Activated CD4-positive, alpha-beta T cell treated with anti-CD3 and anti-CD28 coated beads, Interleukin-2, amount 50 U/mL, for 16 hours (primary cell): ENCODE data around the gene PCDHGB6.
"Not testable (repeated sequence)": the region's sequence is repeated elsewhere in the genome, so short reads cannot be mapped to it uniquely, and the experiment has no call there.

Experiments
- DNase-seq: peaks from one replicate; pipeline ENCODE4 v3.0.0-alpha.2; 2020

PCDHGB6 gene

DNA sequence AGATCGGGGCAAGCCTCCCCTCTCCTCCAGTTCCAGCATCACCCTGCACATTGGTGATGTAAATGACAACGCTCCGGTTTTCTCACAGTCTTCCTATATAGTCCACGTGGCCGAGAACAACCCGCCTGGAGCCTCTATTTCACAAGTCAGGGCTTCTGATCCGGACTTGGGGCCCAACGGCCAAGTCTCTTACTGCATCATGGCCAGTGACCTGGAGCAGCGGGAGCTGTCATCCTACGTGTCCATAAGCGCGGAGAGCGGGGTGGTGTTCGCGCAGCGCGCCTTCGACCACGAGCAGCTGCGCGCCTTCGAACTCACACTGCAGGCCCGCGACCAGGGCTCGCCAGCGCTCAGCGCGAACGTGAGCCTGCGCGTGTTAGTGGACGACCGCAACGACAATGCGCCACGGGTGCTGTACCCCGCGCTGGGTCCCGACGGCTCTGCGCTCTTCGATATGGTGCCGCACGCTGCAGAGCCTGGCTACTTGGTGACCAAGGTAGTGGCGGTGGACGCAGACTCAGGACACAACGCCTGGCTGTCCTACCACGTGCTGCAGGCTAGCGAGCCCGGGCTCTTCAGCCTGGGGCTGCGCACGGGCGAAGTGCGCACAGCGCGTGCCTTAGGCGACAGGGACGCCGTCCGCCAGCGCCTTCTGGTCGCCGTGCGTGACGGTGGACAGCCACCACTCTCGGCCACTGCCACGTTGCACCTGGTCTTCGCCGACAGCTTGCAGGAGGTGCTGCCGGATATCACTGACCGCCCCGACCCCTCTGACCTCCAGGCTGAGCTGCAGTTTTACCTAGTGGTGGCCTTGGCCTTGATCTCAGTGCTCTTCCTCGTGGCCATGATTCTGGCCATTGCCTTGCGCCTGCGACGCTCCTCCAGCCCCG, 18.4 kb upstream of the PCDHGB6 start:
- no peak for DNase-seq

DNA sequence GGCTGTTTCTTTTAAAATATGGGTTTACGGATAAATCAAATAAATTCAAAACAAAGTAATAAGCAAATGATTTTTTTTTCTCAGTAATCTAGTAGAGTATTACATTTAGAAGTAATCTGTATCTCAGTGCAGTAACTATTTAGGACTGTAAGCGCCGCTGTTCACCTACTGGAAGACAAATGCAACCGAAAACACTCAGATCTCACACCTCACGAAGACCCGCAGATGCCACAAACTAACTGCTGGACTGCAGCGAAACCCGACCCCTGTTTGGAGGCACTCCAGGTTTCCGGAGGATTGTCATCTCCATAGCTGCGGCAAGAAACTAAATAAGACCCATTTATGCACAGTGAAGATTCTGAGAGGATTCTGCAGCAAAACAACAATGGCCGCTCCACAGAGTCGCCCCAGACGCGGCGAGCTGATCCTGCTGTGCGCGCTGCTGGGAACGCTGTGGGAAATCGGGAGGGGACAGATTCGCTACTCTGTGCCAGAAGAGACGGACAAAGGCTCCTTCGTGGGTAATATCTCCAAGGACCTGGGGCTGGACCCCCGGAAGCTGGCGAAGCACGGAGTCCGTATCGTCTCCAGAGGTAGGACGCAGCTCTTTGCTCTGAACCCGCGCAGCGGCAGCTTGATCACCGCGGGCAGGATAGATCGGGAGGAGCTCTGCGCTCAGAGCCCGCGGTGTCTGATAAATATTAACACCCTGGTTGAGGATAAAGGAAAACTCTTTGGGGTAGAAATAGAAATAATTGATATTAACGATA, 15.2 kb upstream of the PCDHGB6 start, which contains the start of gene PCDHGA8:
Gene PCDHGA8, plus strand, starts transcription at position 205 of the 770 bp plus-strand sequence. Its CDS starts 181 bp downstream, at position 386.
- no peak for DNase-seq

DNA sequence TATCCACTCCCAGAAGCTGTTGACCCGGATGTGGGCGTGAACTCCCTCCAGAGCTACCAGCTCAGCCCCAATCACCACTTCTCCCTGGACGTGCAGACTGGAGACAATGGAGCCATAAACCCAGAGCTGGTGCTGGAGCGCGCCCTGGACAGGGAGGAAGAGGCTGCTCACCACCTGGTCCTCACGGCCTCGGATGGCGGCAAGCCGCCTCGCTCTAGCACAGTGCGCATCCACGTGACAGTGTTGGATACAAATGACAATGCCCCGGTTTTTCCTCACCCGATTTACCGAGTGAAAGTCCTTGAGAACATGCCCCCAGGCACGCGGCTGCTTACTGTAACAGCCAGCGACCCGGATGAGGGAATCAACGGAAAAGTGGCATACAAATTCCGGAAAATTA, 14.6 kb upstream of the PCDHGB6 start:
- no peak for DNase-seq

DNA sequence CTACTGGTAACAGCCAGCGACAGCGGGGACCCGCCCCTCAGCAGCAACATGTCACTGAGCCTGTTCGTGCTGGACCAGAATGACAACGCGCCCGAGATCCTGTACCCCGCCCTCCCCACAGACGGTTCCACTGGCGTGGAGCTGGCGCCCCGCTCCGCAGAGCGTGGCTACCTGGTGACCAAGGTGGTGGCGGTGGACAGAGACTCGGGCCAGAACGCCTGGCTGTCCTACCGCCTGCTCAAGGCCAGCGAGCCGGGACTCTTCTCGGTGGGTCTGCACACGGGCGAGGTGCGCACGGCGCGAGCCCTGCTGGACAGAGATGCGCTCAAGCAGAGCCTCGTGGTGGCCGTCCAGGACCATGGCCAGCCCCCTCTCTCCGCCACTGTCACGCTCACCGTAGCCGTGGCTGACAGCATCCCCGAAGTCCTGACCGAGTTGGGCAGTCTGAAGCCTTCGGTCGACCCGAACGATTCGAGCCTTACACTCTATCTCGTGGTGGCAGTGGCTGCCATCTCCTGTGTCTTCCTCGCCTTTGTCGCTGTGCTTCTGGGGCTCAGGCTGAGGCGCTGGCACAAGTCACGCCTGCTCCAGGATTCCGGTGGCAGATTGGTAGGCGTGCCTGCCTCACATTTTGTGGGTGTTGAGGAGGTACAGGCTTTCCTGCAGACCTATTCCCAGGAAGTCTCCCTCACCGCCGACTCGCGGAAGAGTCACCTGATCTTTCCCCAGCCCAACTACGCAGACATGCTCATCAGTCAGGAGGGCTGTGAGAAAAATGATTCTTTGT, 13.2 kb upstream of the PCDHGB6 start:
- DNase-seq = not testable (repeated sequence)

DNA sequence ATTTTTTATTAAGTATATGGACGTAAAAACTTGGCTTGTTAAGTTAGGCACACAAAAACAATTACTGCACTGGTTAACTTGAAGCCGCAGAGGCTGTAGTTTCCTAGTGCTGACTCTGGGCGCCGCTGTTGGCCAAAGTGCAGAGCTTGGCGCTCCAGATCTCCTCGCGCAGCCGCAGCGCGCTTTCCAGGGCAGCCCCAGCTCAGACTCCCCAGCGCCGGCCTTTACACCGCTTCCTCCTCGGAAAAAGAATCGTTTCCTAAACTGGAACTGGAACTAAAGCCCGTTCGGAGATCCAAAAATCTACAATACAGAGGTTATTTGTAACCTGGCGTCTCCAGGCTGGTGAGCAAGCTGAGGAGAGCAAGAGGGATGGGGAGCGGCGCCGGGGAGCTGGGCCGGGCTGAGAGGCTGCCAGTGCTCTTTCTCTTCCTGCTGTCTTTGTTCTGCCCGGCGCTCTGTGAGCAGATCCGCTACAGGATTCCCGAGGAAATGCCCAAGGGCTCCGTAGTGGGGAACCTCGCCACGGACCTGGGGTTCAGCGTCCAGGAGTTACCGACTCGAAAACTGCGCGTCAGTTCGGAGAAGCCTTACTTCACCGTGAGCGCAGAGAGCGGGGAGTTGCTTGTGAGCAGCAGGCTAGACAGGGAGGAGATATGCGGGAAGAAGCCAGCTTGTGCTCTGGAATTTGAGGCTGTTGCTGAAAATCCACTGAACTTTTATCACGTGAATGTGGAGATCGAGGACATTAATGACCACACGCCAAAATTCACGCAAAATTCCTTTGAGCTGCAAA, 9.9 kb upstream of the PCDHGB6 start, which contains the start of gene PCDHGB5:
Gene PCDHGB5, plus strand, starts transcription at position 192 of the 796 bp plus-strand sequence. Its CDS starts 181 bp downstream, at position 373.
- DNase-seq = peak; percentile 48

DNA sequence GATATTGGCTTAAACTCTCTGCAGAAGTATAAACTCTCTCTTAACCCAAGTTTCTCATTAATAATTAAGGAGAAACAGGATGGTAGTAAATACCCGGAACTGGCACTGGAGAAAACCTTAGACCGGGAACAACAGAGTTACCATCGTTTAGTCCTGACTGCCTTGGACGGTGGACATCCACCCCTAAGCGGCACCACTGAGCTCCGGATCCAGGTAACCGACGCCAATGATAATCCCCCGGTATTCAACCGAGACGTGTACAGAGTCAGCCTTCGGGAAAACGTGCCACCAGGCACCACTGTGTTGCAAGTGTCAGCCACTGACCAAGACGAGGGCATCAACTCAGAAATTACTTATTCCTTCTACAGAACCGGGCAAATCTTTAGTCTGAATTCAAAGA, 9.2 kb upstream of the PCDHGB6 start:
- no peak for DNase-seq

DNA sequence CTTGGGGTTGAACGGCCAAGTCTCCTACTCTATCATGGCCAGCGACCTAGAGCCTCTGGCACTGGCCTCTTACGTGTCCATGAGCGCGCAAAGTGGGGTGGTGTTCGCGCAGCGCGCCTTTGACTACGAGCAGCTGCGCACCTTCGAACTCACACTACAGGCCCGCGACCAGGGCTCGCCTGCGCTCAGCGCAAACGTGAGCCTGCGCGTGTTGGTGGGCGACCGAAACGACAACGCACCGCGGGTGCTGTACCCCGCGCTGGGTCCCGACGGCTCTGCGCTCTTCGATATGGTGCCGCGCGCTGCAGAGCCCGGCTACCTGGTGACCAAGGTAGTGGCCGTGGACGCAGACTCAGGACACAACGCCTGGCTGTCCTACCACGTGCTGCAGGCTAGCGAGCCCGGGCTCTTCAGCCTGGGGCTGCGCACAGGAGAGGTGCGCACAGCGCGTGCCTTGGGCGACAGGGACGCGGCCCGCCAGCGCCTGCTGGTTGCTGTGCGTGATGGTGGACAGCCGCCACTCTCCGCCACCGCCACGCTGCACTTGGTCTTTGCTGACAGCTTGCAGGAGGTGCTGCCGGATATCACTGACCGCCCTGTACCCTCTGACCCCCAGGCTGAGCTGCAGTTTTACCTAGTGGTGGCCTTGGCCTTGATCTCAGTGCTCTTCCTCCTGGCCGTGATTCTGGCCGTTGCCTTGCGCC, 8.1 kb upstream of the PCDHGB6 start:
- no peak for DNase-seq

DNA sequence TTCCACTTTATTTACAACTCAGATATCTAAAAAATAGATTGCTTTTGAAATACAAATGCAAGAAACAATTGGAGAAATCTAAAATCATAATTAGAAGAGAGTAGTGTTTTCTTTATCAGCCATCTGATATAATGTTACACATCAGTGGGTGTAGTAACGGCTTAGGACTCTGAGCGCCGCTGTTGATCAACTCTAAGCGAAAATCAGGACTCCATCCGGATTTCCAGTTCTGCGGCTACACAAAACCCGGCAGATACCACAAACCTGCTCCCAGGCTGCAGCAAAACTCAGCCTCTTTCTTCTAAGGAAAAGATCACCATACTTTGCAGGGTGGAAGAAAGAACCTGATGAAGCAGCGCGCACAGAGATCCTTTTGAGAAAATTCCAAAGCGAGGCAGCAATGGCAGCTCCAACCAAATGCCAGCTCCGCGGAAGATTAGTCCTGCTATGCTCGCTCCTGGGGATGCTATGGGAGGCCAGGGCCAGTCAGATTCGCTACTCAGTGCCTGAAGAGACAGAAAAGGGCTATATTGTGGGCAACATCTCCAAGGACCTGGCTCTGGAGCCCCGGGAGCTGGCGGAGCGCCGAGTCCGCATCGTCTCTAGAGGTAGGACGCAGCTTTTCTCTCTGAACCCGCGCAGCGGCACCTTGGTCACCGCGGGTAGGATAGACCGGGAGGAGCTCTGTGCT, 5.1 kb upstream of the PCDHGB6 start, which contains the start of gene PCDHGA9:
Gene PCDHGA9, plus strand, starts transcription at position 226 of the 691 bp plus-strand sequence. Its CDS starts 175 bp downstream, at position 401.
- DNase-seq = no peak

DNA sequence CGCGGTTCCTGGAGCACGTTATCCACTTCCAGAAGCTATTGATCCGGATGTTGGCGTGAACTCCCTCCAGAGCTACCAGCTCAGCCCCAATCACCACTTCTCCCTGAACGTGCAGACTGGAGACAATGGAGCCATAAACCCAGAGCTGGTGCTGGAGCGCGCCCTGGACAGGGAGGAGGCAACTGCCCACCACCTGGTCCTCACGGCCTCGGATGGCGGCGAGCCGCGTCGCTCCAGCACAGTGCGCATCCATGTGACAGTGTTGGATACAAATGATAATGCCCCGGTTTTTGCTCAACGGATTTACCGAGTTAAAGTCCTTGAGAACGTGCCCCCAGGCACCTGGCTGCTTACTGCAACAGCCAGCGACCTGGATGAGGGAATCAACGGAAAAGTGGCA, 4.4 kb upstream of the PCDHGB6 start:
- DNase-seq = no peak

DNA sequence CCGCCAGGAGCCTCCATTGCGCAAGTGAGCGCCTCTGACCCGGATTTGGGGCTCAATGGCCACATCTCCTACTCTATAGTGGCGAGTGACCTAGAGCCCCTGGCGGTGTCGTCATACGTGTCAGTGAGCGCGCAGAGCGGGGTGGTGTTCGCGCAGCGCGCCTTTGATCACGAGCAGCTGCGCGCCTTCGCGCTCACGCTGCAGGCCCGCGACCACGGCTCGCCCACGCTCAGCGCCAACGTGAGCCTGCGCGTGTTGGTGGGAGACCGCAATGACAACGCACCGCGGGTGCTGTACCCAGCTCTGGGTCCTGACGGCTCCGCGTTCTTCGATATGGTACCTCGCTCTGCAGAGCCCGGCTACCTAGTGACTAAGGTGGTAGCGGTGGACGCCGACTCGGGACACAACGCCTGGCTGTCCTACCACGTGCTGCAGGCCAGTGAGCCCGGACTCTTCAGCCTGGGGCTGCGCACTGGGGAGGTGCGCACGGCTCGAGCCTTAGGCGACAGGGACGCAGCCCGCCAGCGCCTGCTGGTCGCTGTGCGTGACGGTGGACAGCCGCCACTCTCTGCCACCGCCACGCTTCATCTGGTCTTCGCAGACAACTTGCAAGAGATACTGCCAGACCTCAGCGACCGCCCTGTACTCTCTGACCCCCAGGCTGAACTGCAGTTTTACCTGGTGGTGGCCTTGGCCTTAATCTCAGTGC, 1.9 kb downstream of the PCDHGB6 start:
- DNase-seq = no peak

DNA sequence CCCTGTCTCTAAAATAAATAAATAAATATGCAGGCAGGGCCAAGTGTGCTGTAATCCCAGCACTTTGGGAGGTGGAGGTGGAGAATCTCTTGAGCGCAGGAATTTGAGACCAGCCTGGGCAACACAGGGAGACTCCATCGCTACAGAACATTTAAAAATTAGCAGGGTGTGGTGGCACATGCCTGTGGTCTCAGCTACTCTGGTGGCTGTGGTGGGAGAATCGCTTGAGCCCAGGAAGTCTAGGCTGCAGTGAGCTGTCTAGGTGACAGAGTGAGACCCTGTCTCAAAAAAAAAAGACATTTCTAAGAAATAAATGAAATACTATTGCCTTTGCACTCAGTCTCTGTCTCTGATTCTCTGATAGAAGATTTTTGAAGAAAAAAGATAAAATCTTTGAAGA, 3.8 kb downstream of the PCDHGB6 start:
- no peak for DNase-seq

DNA sequence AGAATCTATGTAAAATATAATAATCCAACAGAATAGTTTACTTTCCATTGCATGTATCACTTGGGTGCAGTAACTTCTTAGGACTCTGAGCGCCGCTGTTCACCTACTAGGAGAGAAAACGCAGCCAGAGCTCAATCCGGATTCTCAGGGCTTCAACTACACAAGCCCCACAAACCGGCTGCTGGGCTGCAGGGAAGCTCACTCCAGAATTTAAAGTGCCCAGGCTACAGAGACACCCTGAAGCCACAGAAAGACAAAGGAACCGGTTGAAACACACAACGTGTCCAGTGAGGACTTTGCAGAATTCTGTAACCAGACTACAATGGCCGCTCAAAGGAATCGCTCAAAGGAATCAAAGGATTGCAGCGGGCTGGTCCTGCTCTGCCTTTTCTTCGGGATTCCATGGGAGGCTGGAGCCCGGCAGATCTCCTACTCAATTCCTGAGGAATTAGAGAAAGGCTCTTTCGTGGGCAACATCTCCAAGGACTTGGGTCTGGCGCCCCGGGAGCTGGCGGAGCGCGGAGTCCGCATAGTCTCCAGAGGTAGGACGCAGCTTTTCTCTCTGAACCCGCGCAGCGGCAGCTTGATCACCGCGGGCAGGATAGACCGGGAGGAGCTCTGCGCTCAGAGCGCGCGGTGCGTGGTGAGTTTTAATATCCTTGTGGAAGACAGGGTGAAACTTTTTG, 5.2 kb downstream of the PCDHGB6 start, which contains the start of gene PCDHGA10:
Gene PCDHGA10, plus strand, starts transcription at position 134 of the 686 bp plus-strand sequence. Its CDS starts 189 bp downstream, at position 323.
- DNase-seq = peak; percentile 57

DNA sequence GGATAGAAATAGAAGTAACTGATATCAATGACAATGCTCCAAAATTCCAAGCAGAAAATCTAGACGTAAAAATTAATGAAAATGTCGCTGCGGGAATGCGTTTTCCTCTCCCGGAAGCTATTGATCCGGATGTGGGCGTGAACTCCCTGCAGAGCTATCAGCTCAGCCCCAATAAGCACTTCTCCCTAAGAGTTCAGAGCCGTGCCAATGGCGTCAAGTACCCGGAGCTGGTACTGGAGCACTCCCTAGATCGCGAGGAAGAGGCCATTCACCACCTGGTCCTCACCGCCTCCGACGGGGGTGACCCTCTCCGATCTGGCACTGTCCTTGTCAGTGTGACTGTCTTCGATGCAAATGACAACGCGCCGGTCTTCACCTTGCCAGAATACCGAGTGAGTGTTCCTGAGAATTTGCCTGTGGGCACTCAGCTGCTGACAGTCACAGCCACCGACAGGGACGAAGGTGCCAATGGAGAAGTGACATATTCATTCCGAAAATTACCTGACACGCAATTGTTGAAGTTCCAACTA, 5.8 kb downstream of the PCDHGB6 start:
- DNase-seq = no peak

DNA sequence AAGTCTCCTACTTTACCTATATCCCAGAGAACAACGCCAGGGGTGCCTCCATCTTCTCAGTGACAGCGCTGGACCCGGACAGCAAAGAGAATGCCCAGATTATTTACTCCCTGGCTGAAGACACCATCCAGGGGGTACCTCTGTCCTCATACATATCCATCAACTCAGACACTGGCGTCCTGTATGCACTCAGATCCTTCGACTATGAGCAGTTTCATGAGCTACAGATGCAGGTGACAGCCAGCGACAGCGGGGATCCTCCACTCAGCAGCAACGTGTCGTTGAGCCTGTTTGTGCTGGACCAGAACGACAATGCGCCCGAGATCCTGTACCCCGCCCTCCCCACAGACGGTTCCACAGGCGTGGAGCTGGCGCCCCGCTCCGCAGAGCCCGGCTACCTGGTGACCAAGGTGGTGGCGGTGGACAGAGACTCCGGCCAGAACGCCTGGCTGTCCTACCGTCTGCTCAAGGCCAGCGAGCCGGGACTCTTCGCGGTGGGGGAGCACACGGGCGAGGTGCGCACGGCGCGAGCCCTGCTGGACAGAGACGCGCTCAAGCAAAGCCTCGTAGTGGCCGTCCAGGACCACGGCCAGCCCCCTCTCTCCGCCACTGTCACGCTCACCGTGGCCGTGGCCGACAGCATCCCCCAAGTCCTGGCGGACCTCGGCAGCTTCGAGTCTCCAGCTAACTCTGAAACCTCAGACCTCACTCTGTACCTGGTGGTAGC, 6.9 kb downstream of the PCDHGB6 start:
- not testable (repeated sequence) for DNase-seq

DNA sequence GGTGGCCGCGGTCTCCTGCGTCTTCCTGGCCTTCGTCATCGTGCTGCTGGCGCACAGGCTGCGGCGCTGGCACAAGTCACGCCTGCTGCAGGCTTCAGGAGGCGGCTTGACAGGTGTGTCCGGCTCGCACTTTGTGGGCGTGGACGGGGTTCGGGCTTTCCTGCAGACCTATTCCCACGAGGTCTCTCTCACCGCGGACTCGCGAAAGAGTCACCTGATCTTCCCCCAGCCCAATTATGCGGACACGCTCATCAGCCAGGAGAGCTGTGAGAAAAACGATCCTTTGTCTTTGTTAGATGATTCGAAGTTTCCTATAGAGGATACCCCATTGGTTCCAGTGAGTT, 7.4 kb downstream of the PCDHGB6 start:
- DNase-seq = not testable (repeated sequence)

DNA sequence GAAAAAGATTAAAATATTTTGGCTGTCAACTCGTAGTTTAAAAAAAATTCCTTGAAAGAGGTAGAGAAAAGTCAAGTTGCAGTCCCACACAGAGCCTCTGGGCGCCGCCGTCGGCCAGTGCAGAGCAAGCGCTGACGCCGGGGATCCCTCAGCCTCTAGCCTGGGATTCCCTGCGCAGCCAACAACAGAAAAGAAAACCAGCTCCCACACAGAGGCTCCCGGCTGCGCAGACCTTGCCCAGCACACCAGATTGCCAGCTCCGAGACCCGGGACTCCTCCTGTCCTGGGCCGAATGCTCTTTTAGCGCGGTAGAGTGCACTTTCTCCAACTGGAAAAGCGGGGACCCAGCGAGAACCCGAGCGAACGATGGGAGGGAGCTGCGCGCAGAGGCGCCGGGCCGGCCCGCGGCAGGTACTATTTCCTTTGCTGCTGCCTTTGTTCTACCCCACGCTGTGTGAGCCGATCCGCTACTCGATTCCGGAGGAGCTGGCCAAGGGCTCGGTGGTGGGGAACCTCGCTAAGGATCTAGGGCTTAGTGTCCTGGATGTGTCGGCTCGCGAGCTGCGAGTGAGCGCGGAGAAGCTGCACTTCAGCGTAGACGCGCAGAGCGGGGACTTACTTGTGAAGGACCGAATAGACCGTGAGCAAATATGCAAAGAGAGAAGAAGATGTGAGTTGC, 9.8 kb downstream of the PCDHGB6 start, which contains the start of gene PCDHGB7:
Gene PCDHGB7, plus strand, starts transcription at position 184 of the 679 bp plus-strand sequence. Its CDS starts 183 bp downstream, at position 367.
- DNase-seq = peak; percentile 54
